OCI-LY7 (cell line): ENCODE data around the gene CSNK1G2. TPM values are rescaled to one million over a fixed set of nuclear protein-coding genes. Genes with fewer than 3 reads are reported as not detected.

Experiments
- BruUV-seq: library from RNA; stranded (reverse); fragments of 400-500 nt; replicated peaks from 2 replicates; lab custom pipeline; 2021; lab: Mats Ljungman, UMichigan
- CTCF ChIA-PET: fragments of 300-600 bp; sonication (Branson Sonifier 250); formaldehyde crosslinking; loops from one replicate; lab custom pipeline; 2022; ENCODE audit warnings: antibody characterized with exemption; ENCODE audit not compliant: unreplicated experiment; lab: Charles Lee
- POLR2A ChIA-PET: fragments of 300-600 bp; sonication (Branson Sonifier 250); formaldehyde crosslinking; loops from one replicate; lab custom pipeline; 2022; ENCODE audit warnings: antibody characterized with exemption; lab: Charles Lee
- DNase-seq: peaks from one replicate; pipeline ENCODE4 v3.0.0-alpha.2; 2015; ENCODE audit warnings: low spot score
- H2AFZ ChIP-seq: fragments of 200-600 bp; sonication (generic), shearing (Covaris generic); 2 replicates; pipeline ENCODE4 v1.6.1; 2014; ENCODE audit warnings: mild to moderate bottlenecking, antibody characterized with exemption, low read length, moderate library complexity
- H3K27ac ChIP-seq: fragments of 200-600 bp; sonication (generic); 2 replicates; pipeline ENCODE4 v1.5.1; 2014; ENCODE audit warnings: mixed run types, low read depth, mild to moderate bottlenecking, moderate library complexity, low read length, inconsistent platforms; ENCODE audit not compliant: poor library complexity, severe bottlenecking
- H3K36me3 ChIP-seq: fragments of 200-600 bp; sonication (generic); 2 replicates; pipeline ENCODE4 v1.6.1; 2014; ENCODE audit warnings: mild to moderate bottlenecking, antibody characterized with exemption, low read length, moderate library complexity, mixed read lengths; ENCODE audit not compliant: insufficient read depth
- H3K4me1 ChIP-seq: fragments of 200-600 bp; sonication (generic); 2 replicates; pipeline ENCODE4 v1.5.1; 2014; ENCODE audit warnings: mild to moderate bottlenecking, low read length; ENCODE audit not compliant: insufficient read depth, poor library complexity, severe bottlenecking
- H3K4me2 ChIP-seq: fragments of 200-600 bp; sonication (generic); 2 replicates; pipeline ENCODE4 v1.6.1; 2014; ENCODE audit warnings: mild to moderate bottlenecking, low read length
- H3K4me3 ChIP-seq: fragments of 200-600 bp; sonication (generic); 2 replicates; pipeline ENCODE4 v1.5.1; 2014; ENCODE audit warnings: mild to moderate bottlenecking, low read depth, low read length; ENCODE audit not compliant: poor library complexity, severe bottlenecking
- H3K79me2 ChIP-seq: fragments of 200-600 bp; sonication (generic); 2 replicates; pipeline ENCODE4 v1.6.1; 2016; ENCODE audit warnings: low read depth, mild to moderate bottlenecking, low read length, moderate library complexity, mixed read lengths; ENCODE audit not compliant: insufficient read depth
- H3K9me2 ChIP-seq: fragments of 200-600 bp; sonication (generic); 2 replicates; pipeline ENCODE4 v1.6.1; 2016; ENCODE audit warnings: mild to moderate bottlenecking, low read length, mixed read lengths; ENCODE audit not compliant: insufficient read depth
- H3K9me3 ChIP-seq: fragments of 200-600 bp; sonication (generic); 2 replicates; pipeline ENCODE4 v1.6.1; 2014; ENCODE audit warnings: mild to moderate bottlenecking, mixed run types, low read length, mixed read lengths
- H4K20me1 ChIP-seq: fragments of 200-600 bp; sonication (generic); 2 replicates; pipeline ENCODE4 v1.6.1; 2014; ENCODE audit warnings: mild to moderate bottlenecking, antibody characterized with exemption, low read length, moderate library complexity, mixed read lengths; ENCODE audit not compliant: insufficient read depth
- EZH2phosphoT487 ChIP-seq: fragments of 200-600 bp; sonication (generic); IDR thresholded peaks from 2 replicates; pipeline ENCODE4 v1.6.1; 2018; ENCODE audit warnings: low read depth, borderline replicate concordance, mild to moderate bottlenecking, mixed run types, antibody characterized with exemption, low read length, moderate library complexity, mixed read lengths
- intact Hi-C: fragments of 100-400 bp; cut with micrococcal nuclease; formaldehyde crosslinking; loops from one replicate; pipeline ENCODE4 v1.10.0; 2022; ENCODE audit not compliant: unreplicated experiment
- total RNA-seq, 2 experiments: library from RNA; depleted of rRNA in 1 of 2; stranded (reverse); fragments of >200 nt in 1 of 2; shearing (Covaris generic) in 1 of 2; gene quantifications; 2 replicates each; pipeline ENCODE4 v1.2.3, GENCODE V29; 2014 to 2022
- TF ChIP-seq, protein P1 (sequence below): fragments of 200-600 bp; sonication (generic); conservative IDR thresholded peaks from 2 replicates; pipeline ENCODE4 v1.5.1; 2014; ENCODE audit warnings: mild to moderate bottlenecking, antibody characterized with exemption, low read length, moderate library complexity, mixed read lengths

CSNK1G2 gene
- total RNA-seq, 2 experiments from 2014 or later: 95.9 to 133 TPM

- intact Hi-C loops: no loop called here
- no peak overlapping the region for H3K27ac ChIP-seq
- no peak overlapping the region for H3K4me3 ChIP-seq
- TF ChIP-seq, protein P1, sequence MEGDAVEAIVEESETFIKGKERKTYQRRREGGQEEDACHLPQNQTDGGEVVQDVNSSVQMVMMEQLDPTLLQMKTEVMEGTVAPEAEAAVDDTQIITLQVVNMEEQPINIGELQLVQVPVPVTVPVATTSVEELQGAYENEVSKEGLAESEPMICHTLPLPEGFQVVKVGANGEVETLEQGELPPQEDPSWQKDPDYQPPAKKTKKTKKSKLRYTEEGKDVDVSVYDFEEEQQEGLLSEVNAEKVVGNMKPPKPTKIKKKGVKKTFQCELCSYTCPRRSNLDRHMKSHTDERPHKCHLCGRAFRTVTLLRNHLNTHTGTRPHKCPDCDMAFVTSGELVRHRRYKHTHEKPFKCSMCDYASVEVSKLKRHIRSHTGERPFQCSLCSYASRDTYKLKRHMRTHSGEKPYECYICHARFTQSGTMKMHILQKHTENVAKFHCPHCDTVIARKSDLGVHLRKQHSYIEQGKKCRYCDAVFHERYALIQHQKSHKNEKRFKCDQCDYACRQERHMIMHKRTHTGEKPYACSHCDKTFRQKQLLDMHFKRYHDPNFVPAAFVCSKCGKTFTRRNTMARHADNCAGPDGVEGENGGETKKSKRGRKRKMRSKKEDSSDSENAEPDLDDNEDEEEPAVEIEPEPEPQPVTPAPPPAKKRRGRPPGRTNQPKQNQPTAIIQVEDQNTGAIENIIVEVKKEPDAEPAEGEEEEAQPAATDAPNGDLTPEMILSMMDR: no peak
- TF ChIP-seq EZH2phosphoT487: no peak
- no peak overlapping the region for H2AFZ ChIP-seq
- peaks cover 26% of the 10 kb centered on the region for H3K79me2 ChIP-seq
- no TSS peak for BruUV-seq
- ChIA-PET POLR2A (no interaction called here), CTCF (no interaction called here)
- H3K9me3 ChIP-seq: no peaks in the 10 kb centered on the region
- H3K4me2 ChIP-seq: no peak overlapping the region
- H3K4me1 ChIP-seq: no peaks in the 10 kb centered on the region
- H3K9me2 ChIP-seq: no peaks in the 10 kb centered on the region
- no peak for DNase-seq
- peaks cover 40% of the 10 kb centered on the region for H3K36me3 ChIP-seq
- no peaks in the 10 kb centered on the region; the same call in 1 of the 2 replicates for H4K20me1 ChIP-seq
These were observed 28.0 kb upstream of the CSNK1G2 start for GRCh38 chr19:1912760-1913505.

- POLR2A ChIA-PET: no interaction called here
- H3K4me1 ChIP-seq: no peaks in the 10 kb centered on the region
- H3K9me3 ChIP-seq: no peaks in the 10 kb centered on the region
- H3K36me3 ChIP-seq: peaks cover 48% of the 10 kb centered on the region
- no peak overlapping the region for H2AFZ ChIP-seq
- no peak for DNase-seq
- TF ChIP-seq, protein P1: no peak
- no peak for TF ChIP-seq EZH2phosphoT487
- intact Hi-C loops: no loop called here
- CTCF ChIA-PET: no interaction called here
- H3K79me2 ChIP-seq: peaks cover 17% of the 10 kb centered on the region
- no TSS peak for BruUV-seq
- H3K4me2 ChIP-seq: no peak overlapping the region
- H3K4me3 ChIP-seq: no peak overlapping the region
- no peaks in the 10 kb centered on the region for H3K9me2 ChIP-seq
- no peak overlapping the region for H3K27ac ChIP-seq
- H4K20me1 ChIP-seq: no peaks in the 10 kb centered on the region; the same call in 1 of the 2 replicates
These were observed 27.0 kb upstream of the CSNK1G2 start for GRCh38 chr19:1913781-1914577.
